ENCODE data around the gene NFIA. TPM values are rescaled to one million over a fixed set of nuclear protein-coding genes. Genes with fewer than 3 reads are reported as not detected.

Gene NFIA
- total RNA-seq, 1 donor from 2014 or later = 1.5 TPM

DNA sequence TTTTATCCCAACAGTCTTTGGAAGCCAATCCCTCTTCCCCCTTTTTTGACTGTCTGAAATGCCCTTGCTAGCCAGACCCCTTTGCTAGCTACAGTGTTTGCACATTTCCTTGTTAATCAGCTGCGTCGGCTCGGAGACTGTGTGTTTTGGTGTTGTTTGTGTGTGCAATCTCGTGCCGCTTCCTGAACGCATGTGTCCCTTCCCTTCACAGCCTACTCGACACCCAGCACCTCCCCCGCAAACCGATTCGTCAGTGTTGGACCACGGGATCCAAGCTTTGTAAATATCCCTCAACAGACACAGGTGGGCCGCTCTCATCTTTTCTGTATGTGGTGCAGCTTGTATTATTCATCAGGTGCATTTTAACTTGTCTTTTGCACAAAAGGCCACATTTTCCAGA is 343.9 kb downstream of the NFIA start:
- Mint-ChIP-seq H3K27ac (no peak overlapping the region), H3K4me1 (ENCODE audit: low read depth) (no peaks in the 10 kb centered on the region), H3K4me3 (ENCODE audit: low read depth) (no peak overlapping the region), H3K27me3 (ENCODE audit: low read depth) (peaks cover 6% of the 10 kb centered on the region), H3K36me3 (ENCODE audit: low read depth) (no peaks in the 10 kb centered on the region), H3K9me3 (no peaks in the 10 kb centered on the region)
- intact Hi-C loops (cut with micrococcal nuclease) = no loop called here
- DNase-seq (ENCODE audit: low spot score) = no peak

- intact Hi-C loops (cut with micrococcal nuclease) = no loop called here
- no peak overlapping the region for H3K4me3 Mint-ChIP-seq (ENCODE audit: low read depth)
- DNase-seq (ENCODE audit: low spot score) = no peak
- H3K9me3 Mint-ChIP-seq = no peaks in the 10 kb centered on the region
- no peaks in the 10 kb centered on the region for H3K36me3 Mint-ChIP-seq (ENCODE audit: low read depth)
- H3K27me3 Mint-ChIP-seq (ENCODE audit: low read depth) = peaks cover 6% of the 10 kb centered on the region
- no peaks in the 10 kb centered on the region for H3K4me1 Mint-ChIP-seq (ENCODE audit: low read depth)
- H3K27ac Mint-ChIP-seq = no peak overlapping the region
Observed at GRCh38 chr1:61426885-61427284, 344.5 kb downstream of the NFIA start.

DNA sequence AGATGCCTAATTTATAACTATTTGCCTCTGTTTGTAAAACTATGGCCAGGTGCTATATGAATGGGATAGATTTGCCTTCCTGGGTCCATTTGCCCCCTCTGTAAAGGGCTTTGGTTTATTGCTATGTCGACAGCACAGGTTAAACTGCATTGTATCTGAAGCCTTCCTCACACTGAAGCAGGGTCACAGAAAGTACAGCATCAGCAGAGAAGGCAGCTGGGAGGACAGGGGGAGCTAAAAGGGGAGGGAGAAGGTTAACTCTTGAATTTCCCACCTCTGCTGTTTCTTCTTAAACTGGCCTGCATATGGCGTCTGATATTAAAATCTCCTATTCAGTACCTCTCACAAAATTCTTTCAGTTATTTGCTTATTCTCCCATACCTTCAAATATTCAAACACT is 345.1 kb downstream of the NFIA start:
- Mint-ChIP-seq H3K4me1 (ENCODE audit: low read depth) (no peaks in the 10 kb centered on the region), H3K9me3 (no peaks in the 10 kb centered on the region), H3K4me3 (ENCODE audit: low read depth) (no peak overlapping the region), H3K36me3 (ENCODE audit: low read depth) (no peaks in the 10 kb centered on the region), H3K27ac (no peak overlapping the region), H3K27me3 (ENCODE audit: low read depth) (peaks cover 6% of the 10 kb centered on the region)
- intact Hi-C loops (cut with micrococcal nuclease) = no loop called here
- no peak for DNase-seq (ENCODE audit: low spot score)

- DNase-seq (ENCODE audit: low spot score) = no peak
- H3K9me3 Mint-ChIP-seq = no peaks in the 10 kb centered on the region
- no peak overlapping the region for H3K27ac Mint-ChIP-seq
- peaks cover 9% of the 10 kb centered on the region for H3K27me3 Mint-ChIP-seq (ENCODE audit: low read depth)
- intact Hi-C loops (cut with micrococcal nuclease) = no loop called here
- H3K4me3 Mint-ChIP-seq (ENCODE audit: low read depth) = no peak overlapping the region
- H3K36me3 Mint-ChIP-seq (ENCODE audit: low read depth) = no peaks in the 10 kb centered on the region
- no peaks in the 10 kb centered on the region for H3K4me1 Mint-ChIP-seq (ENCODE audit: low read depth)
Observed at GRCh38 chr1:61428146-61428545, 345.8 kb downstream of the NFIA start.

DNA sequence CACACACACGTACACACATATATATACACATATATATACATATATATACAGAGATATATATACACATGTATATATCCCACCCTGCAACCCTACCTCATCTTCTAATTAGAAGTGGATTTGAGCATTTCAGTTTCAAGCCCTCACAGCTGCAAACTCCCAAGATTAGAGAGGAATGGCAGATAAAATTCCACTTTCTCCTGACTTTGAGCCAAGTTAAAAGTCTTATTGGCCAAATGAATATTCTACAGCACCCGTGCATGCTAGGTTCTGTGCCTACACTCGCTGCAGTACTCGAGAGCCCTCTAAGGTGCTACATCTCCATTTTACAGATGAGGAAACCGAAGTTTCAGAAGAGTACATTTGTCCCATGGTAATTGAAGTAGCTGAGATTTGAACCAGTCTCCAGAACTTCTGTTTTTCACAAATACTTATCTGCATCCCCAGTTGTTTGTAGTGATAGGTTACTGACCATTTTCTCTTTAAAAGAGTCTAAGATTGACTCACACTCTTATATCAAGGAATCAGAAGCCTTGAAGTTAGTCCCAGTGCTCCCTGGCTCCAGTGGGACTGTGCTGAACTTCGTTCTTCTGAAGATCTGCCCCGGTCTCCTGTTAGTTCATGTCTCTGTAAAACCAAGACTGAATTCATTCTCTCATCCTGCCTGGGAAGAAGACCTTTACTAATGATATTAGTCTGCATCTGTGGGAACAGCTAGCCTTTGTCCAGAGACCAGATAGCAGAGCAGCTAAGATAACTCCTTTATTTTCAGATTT is 350.4 kb downstream of the NFIA start:
- no peaks in the 10 kb centered on the region for H3K4me1 Mint-ChIP-seq (ENCODE audit: low read depth)
- no peaks in the 10 kb centered on the region for H3K36me3 Mint-ChIP-seq (ENCODE audit: low read depth)
- intact Hi-C loops (cut with micrococcal nuclease) = no loop called here
- H3K27ac Mint-ChIP-seq = no peak overlapping the region
- DNase-seq (ENCODE audit: low spot score) = no peak
- no peaks in the 10 kb centered on the region for H3K9me3 Mint-ChIP-seq
- H3K4me3 Mint-ChIP-seq (ENCODE audit: low read depth) = no peak overlapping the region
- H3K27me3 Mint-ChIP-seq (ENCODE audit: low read depth) = peaks cover 11% of the 10 kb centered on the region

- no peak for DNase-seq (ENCODE audit: low spot score)
- H3K36me3 Mint-ChIP-seq (ENCODE audit: low read depth) = no peaks in the 10 kb centered on the region
- peaks cover 11% of the 10 kb centered on the region for H3K27me3 Mint-ChIP-seq (ENCODE audit: low read depth)
- no peak overlapping the region for H3K27ac Mint-ChIP-seq
- intact Hi-C loops (cut with micrococcal nuclease) = no loop called here
- H3K4me1 Mint-ChIP-seq (ENCODE audit: low read depth) = no peaks in the 10 kb centered on the region
- H3K4me3 Mint-ChIP-seq (ENCODE audit: low read depth) = no peak overlapping the region
- no peaks in the 10 kb centered on the region for H3K9me3 Mint-ChIP-seq
Observed at GRCh38 chr1:61433646-61434045, 351.3 kb downstream of the NFIA start.

DNA sequence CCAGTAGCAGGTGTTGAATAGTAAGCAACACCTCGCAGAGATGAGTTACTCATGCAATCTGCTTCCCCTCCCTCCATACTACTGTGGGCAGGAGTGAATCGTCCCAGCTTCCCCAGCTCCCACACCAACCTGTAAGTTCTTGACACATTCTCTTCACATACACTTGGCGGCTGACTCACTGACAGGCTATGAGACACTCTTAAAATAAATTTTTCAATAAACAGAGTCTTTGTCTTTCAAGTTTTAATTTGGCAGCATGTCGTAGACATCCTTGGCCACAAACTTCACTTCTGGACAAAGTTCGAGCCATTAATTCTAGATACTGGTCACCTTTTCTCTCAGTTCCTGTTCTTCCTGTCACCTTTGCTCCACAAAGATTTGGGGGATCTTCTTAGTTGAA is 351.9 kb downstream of the NFIA start:
- no peaks in the 10 kb centered on the region for H3K9me3 Mint-ChIP-seq
- DNase-seq (ENCODE audit: low spot score) = no peak
- no peak overlapping the region for H3K4me3 Mint-ChIP-seq (ENCODE audit: low read depth)
- H3K4me1 Mint-ChIP-seq (ENCODE audit: low read depth) = no peaks in the 10 kb centered on the region
- intact Hi-C loops (cut with micrococcal nuclease) = no loop called here
- no peak overlapping the region for H3K27ac Mint-ChIP-seq
- H3K27me3 Mint-ChIP-seq (ENCODE audit: low read depth) = peaks cover 11% of the 10 kb centered on the region
- no peaks in the 10 kb centered on the region for H3K36me3 Mint-ChIP-seq (ENCODE audit: low read depth)

GRCh38 chr1:61435226-61435625 is 352.9 kb downstream of the NFIA start:
- H3K27me3 Mint-ChIP-seq (ENCODE audit: low read depth) = peaks cover 9% of the 10 kb centered on the region
- intact Hi-C loops (cut with micrococcal nuclease) = no loop called here
- no peaks in the 10 kb centered on the region for H3K36me3 Mint-ChIP-seq (ENCODE audit: low read depth)
- H3K9me3 Mint-ChIP-seq = no peaks in the 10 kb centered on the region
- H3K27ac Mint-ChIP-seq = no peak overlapping the region
- no peak overlapping the region for H3K4me3 Mint-ChIP-seq (ENCODE audit: low read depth)
- H3K4me1 Mint-ChIP-seq (ENCODE audit: low read depth) = no peaks in the 10 kb centered on the region
- DNase-seq (ENCODE audit: low spot score) = no peak

- Mint-ChIP-seq H3K4me1 (ENCODE audit: low read depth) (no peaks in the 10 kb centered on the region), H3K9me3 (no peaks in the 10 kb centered on the region), H3K36me3 (ENCODE audit: low read depth) (no peaks in the 10 kb centered on the region), H3K27ac (no peak overlapping the region), H3K4me3 (ENCODE audit: low read depth) (no peak overlapping the region), H3K27me3 (ENCODE audit: low read depth) (peaks cover 5% of the 10 kb centered on the region)
- intact Hi-C loops (cut with micrococcal nuclease) = no loop called here
- no peak for DNase-seq (ENCODE audit: low spot score)
Observed at GRCh38 chr1:61436016-61436415, 353.7 kb downstream of the NFIA start.

DNA sequence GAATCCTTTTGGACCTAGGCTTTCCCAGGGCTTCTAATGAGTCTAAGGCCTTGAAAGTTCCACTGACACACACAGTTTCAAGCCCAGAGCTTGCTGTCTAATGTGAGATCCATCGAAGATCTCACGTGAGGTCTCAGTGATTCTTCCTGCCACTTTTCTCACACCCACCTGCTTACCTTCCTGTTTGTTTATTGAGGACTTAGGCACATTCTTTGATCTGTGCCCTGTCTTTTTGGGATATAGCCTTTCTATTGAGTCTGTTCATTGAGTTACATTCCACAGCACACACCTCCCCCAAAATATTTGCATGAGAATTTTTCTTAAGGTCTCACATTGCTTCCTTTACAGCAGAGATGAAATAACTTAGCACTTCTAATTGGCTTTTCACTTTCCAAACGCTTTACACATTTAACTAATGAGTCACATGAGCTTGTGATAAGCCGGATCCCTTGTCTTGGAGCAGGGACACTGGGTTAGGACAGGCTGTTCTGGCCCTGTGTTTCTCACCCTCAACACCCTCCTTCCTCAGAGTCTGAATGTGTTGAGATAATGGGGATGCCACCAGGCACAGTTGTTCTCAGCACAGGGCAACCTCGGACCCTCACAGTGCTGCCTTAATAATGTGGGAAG is 354.2 kb downstream of the NFIA start:
- Mint-ChIP-seq H3K27ac (no peak overlapping the region), H3K4me1 (ENCODE audit: low read depth) (no peaks in the 10 kb centered on the region)
- DNase-seq (ENCODE audit: low spot score) = no peak

DNA sequence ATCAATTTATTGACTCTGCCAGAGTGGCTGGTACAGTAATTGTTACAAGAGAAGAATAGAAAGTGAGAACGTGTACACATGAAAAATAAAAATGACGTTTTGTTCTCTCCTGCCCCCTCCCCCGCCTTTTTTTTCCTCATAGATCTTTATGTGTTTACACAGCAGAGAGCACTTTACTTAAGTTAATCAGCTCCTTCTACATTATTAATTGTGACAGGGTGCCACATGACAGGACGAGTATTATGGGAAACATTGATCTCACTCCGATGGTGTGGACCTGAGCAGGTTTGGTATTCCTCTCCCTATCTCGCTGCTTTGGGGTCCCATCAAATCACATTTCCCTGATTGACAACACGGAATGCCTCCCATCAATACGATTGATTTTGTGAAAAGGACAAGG is 356.9 kb downstream of the NFIA start:
- intact Hi-C loops (cut with micrococcal nuclease) = no loop called here
- Mint-ChIP-seq H3K4me3 (ENCODE audit: low read depth) (no peak overlapping the region), H3K27ac (no peak overlapping the region), H3K4me1 (ENCODE audit: low read depth) (no peaks in the 10 kb centered on the region), H3K36me3 (ENCODE audit: low read depth) (no peaks in the 10 kb centered on the region), H3K9me3 (no peaks in the 10 kb centered on the region), H3K27me3 (ENCODE audit: low read depth) (peaks cover 4% of the 10 kb centered on the region)
- DNase-seq (ENCODE audit: low spot score) = no peak

More for the DNA sequence above, 354.2 kb downstream of the NFIA start:
- intact Hi-C loops (cut with micrococcal nuclease) = no loop called here
- Mint-ChIP-seq H3K4me3 (ENCODE audit: low read depth) (no peak overlapping the region), H3K9me3 (no peaks in the 10 kb centered on the region), H3K36me3 (ENCODE audit: low read depth) (no peaks in the 10 kb centered on the region), H3K27me3 (ENCODE audit: low read depth) (peaks cover 5% of the 10 kb centered on the region)

- Mint-ChIP-seq H3K9me3 (no peaks in the 10 kb centered on the region), H3K36me3 (ENCODE audit: low read depth) (no peaks in the 10 kb centered on the region), H3K27ac (no peak overlapping the region), H3K4me1 (ENCODE audit: low read depth) (no peaks in the 10 kb centered on the region), H3K4me3 (ENCODE audit: low read depth) (no peak overlapping the region), H3K27me3 (ENCODE audit: low read depth) (peaks cover 2% of the 10 kb centered on the region)
- intact Hi-C loops (cut with micrococcal nuclease) = no loop called here
- DNase-seq (ENCODE audit: low spot score) = no peak
Observed at GRCh38 chr1:61441723-61442262, 359.4 kb downstream of the NFIA start.

DNA sequence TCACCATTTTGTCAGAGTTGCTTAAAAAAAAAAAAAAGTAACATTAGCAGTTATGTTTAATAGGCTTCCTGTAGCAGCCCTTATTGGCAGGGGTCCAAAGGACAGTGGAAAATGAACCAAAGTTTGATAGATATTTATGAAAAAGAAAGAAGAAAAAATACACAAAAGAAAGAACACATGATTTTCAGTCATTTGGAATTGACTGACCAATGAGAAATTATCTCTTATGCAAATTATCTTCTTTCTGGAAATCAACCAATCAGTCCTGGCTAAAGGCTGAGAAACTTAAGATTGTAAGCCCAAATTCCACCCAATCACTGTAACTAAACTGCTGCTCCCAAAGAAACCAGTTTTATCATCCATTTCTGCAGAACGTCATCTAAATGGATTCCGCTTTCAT is 360.2 kb downstream of the NFIA start:
- peaks cover 2% of the 10 kb centered on the region for H3K27me3 Mint-ChIP-seq (ENCODE audit: low read depth)
- H3K36me3 Mint-ChIP-seq (ENCODE audit: low read depth) = no peaks in the 10 kb centered on the region
- no peak overlapping the region for H3K27ac Mint-ChIP-seq
- H3K4me1 Mint-ChIP-seq (ENCODE audit: low read depth) = no peaks in the 10 kb centered on the region
- H3K9me3 Mint-ChIP-seq = no peaks in the 10 kb centered on the region
- H3K4me3 Mint-ChIP-seq (ENCODE audit: low read depth) = no peak overlapping the region
- DNase-seq (ENCODE audit: low spot score) = no peak
- intact Hi-C loops (cut with micrococcal nuclease) = no loop called here

Data from activated T-helper 2 cell treated with anti-CD3 and anti-CD28 coated beads, Interferon-gamma antibody, Interleukin-2, Interleukin-4, amounts not matched to agents 10 μg/mL and 5 μg/mL and 100 μg/mL, durations not matched to agents 14 hours and 24 hours and 36 hours (primary cell).